Heart right ventricle (tissue), 16 donors: ENCODE results near the gene CRISP1. TPM values are rescaled to one million over a fixed set of nuclear protein-coding genes. Genes with fewer than 3 reads are reported as not detected.

ENCODE experiments used
- ATAC-seq, 8 donors: fragments of 200-7000 bp; cut with Tn5 transposase; one replicate each; pipeline ENCODE4 v1.9.1; 2020; ENCODE audit warnings: mild to moderate bottlenecking in 8 of 8, moderate library complexity in 8 of 8, moderate number of reproducible peaks in 1 of 8
- DNase-seq, 2 donors: peaks; one replicate each; pipeline ENCODE4 v3.0.0-alpha.2; 2020
- H3K27ac ChIP-seq, 10 donors: fragments of 200-600 bp; sonication (generic) in 2 of 10; one replicate each; pipeline versions ENCODE4 v1.5.0 to v1.8.0; 2020 to 2022; ENCODE audit warnings: mild to moderate bottlenecking in 3 of 10
- H3K27me3 ChIP-seq, 7 donors: fragments of 200-600 bp; one replicate each; pipeline ENCODE4 v1.8.0; 2021 to 2022; ENCODE audit warnings: mild to moderate bottlenecking in 2 of 7
- H3K36me3 ChIP-seq, 9 donors: fragments of 200-600 bp; sonication (generic) in 1 of 9; one replicate each; pipeline versions ENCODE4 v1.5.0 to v1.8.0; 2020 to 2022; ENCODE audit warnings: mild to moderate bottlenecking in 2 of 9
- H3K4me1 ChIP-seq, 9 donors: fragments of 200-600 bp; sonication (generic) in 1 of 9; one replicate each; pipeline versions ENCODE4 v1.5.0 to v1.8.0; 2020 to 2022; ENCODE audit warnings: mild to moderate bottlenecking in 4 of 9
- H3K4me3 ChIP-seq, 10 donors: fragments of 200-600 bp; sonication (generic) in 2 of 10; one replicate each; pipeline versions ENCODE4 v1.5.0 to v1.8.0; 2020 to 2022; ENCODE audit warnings: mild to moderate bottlenecking in 7 of 10, moderate library complexity in 2 of 10
- H3K9me3 ChIP-seq, 11 donors: fragments of 200-600 bp in 10 of 11; sonication (generic) in 2 of 11; one replicate each; pipeline versions ENCODE4 v1.5.0 to v1.8.0; 2013 to 2022; ENCODE audit warnings: mild to moderate bottlenecking in 2 of 11, control low read depth in 1 of 11, moderate library complexity in 1 of 11
- WGBS, 2 donors: extraction: QIAGEN DNeasy Blood & Tissue Kit; methylation state at CpG; one replicate each; pipeline ENCODE4 v1.1.7; 2013; ENCODE audit warnings: inconsistent platforms in 1 of 2; 5-methylcytosine and 5-hydroxymethylcytosine counted together
- intact Hi-C, 10 donors: fragments of 100-400 bp; cut with DNase I; formaldehyde crosslinking; loops; one replicate each; pipeline versions ENCODE4 v1.11.1 to v1.14.2; 2022
- polyA plus RNA-seq, 2 donors: library from polyadenylated mRNA; stranded (reverse); fragments of 200-250 nt; gene quantifications; one replicate each; pipeline ENCODE4 v1.2.3, GENCODE V29; 2013
- total RNA-seq, 10 donors: library from RNA; stranded (reverse); fragmentation: NEBNext Ultra II Directional in 3 of 10; extraction: Animal tissue kit (Norgen Biotek cat#: 25700) in 3 of 10; gene quantifications; one replicate each; pipeline versions ENCODE4 v1.2.1 to v1.2.4, GENCODE V29; 2021 to 2023
- TF ChIP-seq, protein P1 (sequence below), 9 donors: fragments of 200-600 bp; sonication (generic) in 2 of 9; IDR thresholded peaks; one replicate each; pipeline versions ENCODE4 v1.5.0 to v1.8.0; 2021 to 2022; ENCODE audit warnings: antibody characterized with exemption in 9 of 9, mild to moderate bottlenecking in 5 of 9, moderate library complexity in 1 of 9
- donor health status: Arrhythmogenic right ventricular cardiomyopathy.
- donor health status: ischemic (EF 13 %, LVEDD 7.1; RV severe dilation, severe dysfunction).
- donor health status: healthy with polysubstance abuse.
- donor health status: DM: no; HTN: yes; CAD: no.
- donor health status: DM: no; HTN: no; CAD: no.
- donor health status: ischemic (EF 25% LVEDD 6.9; RV normal size, moderate dysfunction).
- donor health status: ischemic (EF 25% LVEDD 5.7; RV mildly dilated, moderate dysfunction).
- donor health status: healthy.
- donor health status: DM: yes; HTN: yes; CAD: no.
- donor health status: Ischemic cardiomyopathy.
- donor health status: ischemic (EF 35%, LVEDD 5.7; RV mildly dilated, moderate dysfunction).
- donor health status: nonischemic (EF 11% LVEDD 7.7; RV severe dilation, severe dysfunction).
- donor health status: DM: yes; HTN: yes; CAD: no.
- donor health status: PGD.
- donor health status: ischemic (EF 29% LVEDD 5.4; RV normal size, mild dysfunction).
- donor health status: nonischemic (EF 23%, LVEDD 6.1; RV moderate dilation, normal function).

CRISP1 gene
- total and polyA plus RNA-seq, 12 donors: not detected

DNA sequence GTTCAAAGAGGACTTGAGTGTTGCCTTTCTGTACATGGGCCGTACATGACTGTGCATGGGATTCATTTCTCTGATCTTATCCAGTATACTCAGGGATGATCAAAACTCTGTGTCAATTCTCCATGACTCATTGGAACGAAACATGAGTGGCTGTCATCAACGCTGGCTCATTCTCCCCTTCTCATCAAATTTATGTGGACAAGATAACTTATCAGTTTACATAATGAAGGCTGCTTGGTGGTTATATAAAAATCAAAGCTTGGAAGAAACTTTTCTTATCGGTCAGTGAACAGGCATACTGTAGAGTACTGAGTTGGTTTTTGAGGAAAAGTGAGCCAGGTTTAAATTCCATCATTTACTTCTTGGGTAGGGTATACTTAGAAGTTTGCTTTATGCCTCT is 24.9 kb downstream of the CRISP1 start:
- 60 to 64% methylated on average over 4 of the region's 4 CpGs for WGBS, 2 donors
- intact Hi-C loops: loop anchor here in 4 of 10 donors (10.0 kb wide), 1 partner anchor 217 kb away; no protein-coding TSS in a partner anchor
- Histone ChIP-seq H3K27me3 (peaks cover 0 to 7% (median 0%) of the 10 kb centered on the region in 7 donors), H3K4me3 (no peak overlapping the region), H3K36me3 (no peaks in the 10 kb centered on the region), H3K4me1 (no peaks in the 10 kb centered on the region), H3K9me3 (no peaks in the 10 kb centered on the region), H3K27ac (no peak overlapping the region)
- TF ChIP-seq, protein P1, sequence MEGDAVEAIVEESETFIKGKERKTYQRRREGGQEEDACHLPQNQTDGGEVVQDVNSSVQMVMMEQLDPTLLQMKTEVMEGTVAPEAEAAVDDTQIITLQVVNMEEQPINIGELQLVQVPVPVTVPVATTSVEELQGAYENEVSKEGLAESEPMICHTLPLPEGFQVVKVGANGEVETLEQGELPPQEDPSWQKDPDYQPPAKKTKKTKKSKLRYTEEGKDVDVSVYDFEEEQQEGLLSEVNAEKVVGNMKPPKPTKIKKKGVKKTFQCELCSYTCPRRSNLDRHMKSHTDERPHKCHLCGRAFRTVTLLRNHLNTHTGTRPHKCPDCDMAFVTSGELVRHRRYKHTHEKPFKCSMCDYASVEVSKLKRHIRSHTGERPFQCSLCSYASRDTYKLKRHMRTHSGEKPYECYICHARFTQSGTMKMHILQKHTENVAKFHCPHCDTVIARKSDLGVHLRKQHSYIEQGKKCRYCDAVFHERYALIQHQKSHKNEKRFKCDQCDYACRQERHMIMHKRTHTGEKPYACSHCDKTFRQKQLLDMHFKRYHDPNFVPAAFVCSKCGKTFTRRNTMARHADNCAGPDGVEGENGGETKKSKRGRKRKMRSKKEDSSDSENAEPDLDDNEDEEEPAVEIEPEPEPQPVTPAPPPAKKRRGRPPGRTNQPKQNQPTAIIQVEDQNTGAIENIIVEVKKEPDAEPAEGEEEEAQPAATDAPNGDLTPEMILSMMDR (IDR thresholded peaks at IDR 0.05): no peak
- ATAC-seq (no peak), DNase-seq (no peak)

DNA sequence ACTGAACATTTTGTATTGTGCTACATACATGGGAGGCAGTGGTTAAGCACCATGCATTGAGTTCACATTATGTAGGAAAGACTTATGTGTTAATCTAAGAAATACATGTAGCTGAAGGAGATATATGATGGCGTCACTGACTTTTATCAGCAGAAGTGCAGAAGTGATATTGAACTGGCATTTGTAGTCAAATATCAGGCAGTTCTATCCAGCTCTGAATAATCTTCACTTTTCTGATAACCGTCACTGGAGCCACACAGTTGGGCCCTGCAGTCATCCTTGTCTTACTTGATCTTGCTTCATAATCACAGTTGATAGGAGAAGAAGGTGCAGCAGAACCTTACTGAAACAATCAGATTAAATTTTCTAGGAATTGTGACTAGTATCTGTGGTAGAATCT is 26.4 kb downstream of the CRISP1 start:
- no peaks in the 10 kb centered on the region for H3K4me1 ChIP-seq
- H3K27me3 ChIP-seq: peaks cover 0 to 7% (median 0%) of the 10 kb centered on the region in 7 donors
- DNase-seq (no peak), ATAC-seq (no peak)
- H3K27ac ChIP-seq: no peak overlapping the region
- WGBS, 2 donors: 69 to 74% methylated on average over 2 of the region's 2 CpGs
- H3K36me3 ChIP-seq: no peaks in the 10 kb centered on the region
- H3K4me3 ChIP-seq: no peak overlapping the region
- H3K9me3 ChIP-seq: no peaks in the 10 kb centered on the region
- TF ChIP-seq, protein P1 (IDR thresholded peaks at IDR 0.05): no peak
- intact Hi-C loops: loop anchor here in 4 of 10 donors (10.0 kb wide), 1 partner anchor 215 kb away; no protein-coding TSS in a partner anchor

DNA sequence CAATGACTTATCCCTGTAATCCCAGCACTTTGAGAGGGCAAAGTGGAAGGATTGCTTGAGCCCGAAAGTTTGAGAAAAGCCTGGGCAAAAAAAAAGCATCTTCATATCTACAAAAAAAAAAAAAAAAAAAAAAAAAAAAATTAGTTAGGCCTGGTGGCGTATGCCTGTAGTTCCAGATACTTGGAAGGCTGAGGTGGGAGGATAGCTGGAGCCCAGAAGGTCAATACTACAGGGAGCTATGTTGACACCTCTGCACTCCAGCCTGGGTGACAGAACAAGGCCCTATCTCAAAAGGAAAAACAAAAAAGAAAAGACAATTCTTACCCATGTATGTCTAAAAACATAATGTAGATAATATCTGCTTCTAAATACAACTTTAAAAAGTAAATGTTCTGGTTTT is 27.2 kb downstream of the CRISP1 start:
- no peak for ATAC-seq
- WGBS, 2 donors: 69 to 83% methylated on average over 2 of the region's 2 CpGs

DNA sequence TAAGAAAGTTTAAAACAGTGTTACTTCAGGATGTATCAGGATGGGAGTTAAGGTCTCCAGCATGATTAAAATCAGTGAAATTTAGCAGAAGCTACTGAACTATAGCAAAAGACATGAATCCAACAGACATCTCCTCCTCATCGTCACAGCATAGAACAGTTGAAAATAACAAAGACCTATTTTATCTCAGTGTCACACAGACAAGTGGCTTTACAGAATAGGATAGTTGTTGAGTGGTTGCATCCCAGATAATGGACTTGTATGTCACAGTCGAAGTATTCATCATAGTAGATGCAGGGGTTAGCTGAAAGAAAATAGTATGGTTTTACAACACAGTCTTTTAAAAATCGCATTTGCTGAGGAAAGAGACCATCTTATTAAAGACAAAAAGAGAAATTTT is 31.2 kb downstream of the CRISP1 start:
- H3K4me1 ChIP-seq: no peaks in the 10 kb centered on the region
- DNase-seq (no peak), ATAC-seq (no peak)
- H3K9me3 ChIP-seq: no peaks in the 10 kb centered on the region
- intact Hi-C loops: no loop called here
- no peaks in the 10 kb centered on the region for H3K36me3 ChIP-seq
- TF ChIP-seq, protein P1 (IDR thresholded peaks at IDR 0.05): no peak
- H3K27me3 ChIP-seq: no peaks in the 10 kb centered on the region
- no peak overlapping the region for H3K4me3 ChIP-seq
- H3K27ac ChIP-seq: no peak overlapping the region
- 69 to 70% methylated on average over 3 of the region's 3 CpGs for WGBS, 2 donors

More for the DNA sequence above, 27.2 kb downstream of the CRISP1 start:
- no peaks in the 10 kb centered on the region for H3K36me3 ChIP-seq
- intact Hi-C loops: no loop called here
- TF ChIP-seq, protein P1 (IDR thresholded peaks at IDR 0.05): no peak
- H3K27me3 ChIP-seq: peaks cover 0 to 7% (median 0%) of the 10 kb centered on the region in 7 donors
- no peaks in the 10 kb centered on the region for H3K9me3 ChIP-seq
- H3K27ac ChIP-seq: no peak overlapping the region
- H3K4me3 ChIP-seq: no peak overlapping the region
- DNase-seq: no peak
- no peaks in the 10 kb centered on the region for H3K4me1 ChIP-seq
